Measurements from ENCODE around the gene CSNK1A1. TPM values are rescaled to one million over a fixed set of nuclear protein-coding genes. Genes with fewer than 3 reads are reported as not detected.

Gene CSNK1A1
- total and polyA plus RNA-seq, 2 of the 4 experiments (the other 2 are of a cell fraction) = 140 to 419 TPM

DNA sequence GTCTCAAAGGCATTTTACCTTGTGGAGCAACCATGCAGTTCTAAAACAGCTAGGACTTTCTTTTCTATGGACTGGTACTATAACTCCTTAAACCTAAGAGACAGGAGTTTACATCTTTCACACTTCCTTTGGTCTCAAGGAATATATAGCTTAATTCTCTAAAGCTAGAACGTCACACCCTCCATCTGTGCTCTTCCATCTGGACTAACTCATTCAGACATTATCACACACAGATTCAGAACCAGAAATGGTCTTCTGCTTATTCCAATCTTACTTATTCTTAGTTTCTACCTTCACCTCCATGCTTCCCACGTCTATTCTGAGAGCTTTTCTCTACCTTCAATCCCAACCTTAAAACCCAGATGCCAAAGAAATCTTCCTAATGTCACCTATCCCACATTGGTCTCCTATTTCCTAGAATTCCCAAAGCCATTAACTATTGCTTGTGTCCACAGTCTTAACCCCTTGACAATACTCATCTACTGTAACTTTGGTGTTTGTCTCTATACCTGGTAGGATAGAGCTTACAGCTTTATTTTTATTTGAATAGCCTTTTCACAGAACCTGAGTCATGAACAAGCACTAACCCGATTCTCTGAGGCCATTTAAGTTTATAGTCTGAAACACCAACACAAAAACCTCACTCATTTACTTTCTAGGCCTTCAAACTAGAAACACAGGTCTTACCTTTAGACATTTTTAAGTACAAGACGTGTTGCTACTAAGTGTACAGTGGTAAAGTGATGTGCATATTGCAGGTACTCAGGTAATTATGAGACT, 22.8 kb downstream of the CSNK1A1 start:
- Histone ChIP-seq H2AK9ac (replicated peaks; ENCODE audit: low read depth, low read length, poor library complexity) (no peak overlapping the region), H3K9me3 (ENCODE audit: control insufficient read depth, insufficient read depth, low read length) (no peaks in the 10 kb centered on the region), H3K79me1 (ENCODE audit: low read depth in 1 of 2, low read length in 2 of 2) (peaks cover 0 to 22% of the 10 kb centered on the region in 2 experiments; a peak in 2 of 4 replicates), H4K20me1 (ENCODE audit: insufficient read depth, low read length) (peaks cover 99% of the 10 kb centered on the region), H2BK120ac (ENCODE audit: low read depth, low read length) (no peak overlapping the region), H2AK5ac (ENCODE audit: low read depth, low read length) (no peak overlapping the region), H3K27ac (ENCODE audit: insufficient read depth, low read length) (no peak overlapping the region), H3K36me3 (ENCODE audit: control insufficient read depth, insufficient read depth, low read length) (peaks cover 8% of the 10 kb centered on the region), H3K4me2 (ENCODE audit: low read depth, low read length) (peak overlapping the region; percentile 44; the same call in 1 of the 2 replicates), H3K4me1 (ENCODE audit: control insufficient read depth, insufficient read depth, low read length) (peaks cover 8% of the 10 kb centered on the region), H3K56ac (ENCODE audit: extremely low read depth, insufficient read depth, low read length) (no peak overlapping the region), H4K91ac (ENCODE audit: insufficient read depth, low read depth, low read length) (no peak overlapping the region), H2BK15ac (ENCODE audit: low read depth, low read length) (no peak overlapping the region), H3K4ac (ENCODE audit: low read depth, low read length) (no peak overlapping the region), H2BK5ac (ENCODE audit: low read depth, low read length, poor library complexity, severe bottlenecking) (no peak overlapping the region), H3K9ac (ENCODE audit: low read depth, low read length) (no peak overlapping the region), H3K9me1 (ENCODE audit: insufficient read depth, low read length) (peaks cover 8% of the 10 kb centered on the region), H3K23ac (ENCODE audit: low read depth, low read length) (peak overlapping the region; percentile 7; the same call in 1 of the 2 replicates), H4K8ac (ENCODE audit: low read depth in 2 of 2, low read length in 2 of 2) (no peak overlapping the region; a peak in 1 of 4 replicates), H3K4me3 (ENCODE audit: insufficient read depth, low read depth, low read length) (no peak overlapping the region), H4K5ac (ENCODE audit: low read depth, low read length) (no peak overlapping the region), H3K18ac (ENCODE audit: low read depth, low read length) (no peak overlapping the region), H3K14ac (replicated peaks; ENCODE audit: low read depth, low read length) (no peak overlapping the region), H2BK20ac (ENCODE audit: low read depth, low read length) (no peak overlapping the region), H2AFZ (replicated peaks; ENCODE audit: low read length, poor library complexity) (no peak overlapping the region), H3K27me3 (ENCODE audit: control insufficient read depth, insufficient read depth, low read length) (no peaks in the 10 kb centered on the region)
- intact Hi-C loops (cut with micrococcal nuclease) (loop anchor here (2.0 kb wide), 1 partner anchor 14 kb away; no protein-coding TSS in a partner anchor), in situ Hi-C loops (cut with MboI; ENCODE audit: low sequenced_read_pairs) (no loop called here), dilution Hi-C loops (cut with HindIII; ENCODE audit: low sequenced_read_pairs, unreplicated experiment) (no loop called here)
- POLR2A ChIA-PET (ENCODE audit: unreplicated experiment) = interaction anchor here (1.4 kb wide), 1 partner anchor 17 kb away, joined by 3 read pairs; no protein-coding TSS in a partner anchor
- ATAC-seq (ENCODE audit: low read depth) (no peak), DNase-seq (no peak)
- WGBS, 2 experiments (ENCODE audit: extremely low coverage in 2 of 2, insufficient read length in 1 of 2) = 80% methylated on average over 1 of the region's 4 CpGs; no CpG with 5 or more reads in 1 of the 2 experiments
- BruUV-seq (replicated peaks) = no TSS peak
- CTCF ChIA-PET = interaction anchor here (1.0 to 1.2 kb wide), 3 partner anchors 9 to 161 kb away, joined by 3 to 4 read pairs (median 3); no protein-coding TSS in a partner anchor
- TF ChIP-seq MAFK (IDR thresholded peaks at IDR 0.05; ENCODE audit: low read depth, low read length) (no peak), NFE2L2 (IDR thresholded peaks at IDR 0.05; ENCODE audit: low read depth, low read length) (no peak), RAD21 (IDR thresholded peaks at IDR 0.05; ENCODE audit: low read length) (no peak), USF2 (IDR thresholded peaks at IDR 0.05; ENCODE audit: low read depth, low read length) (no peak), RFX5 (IDR thresholded peaks at IDR 0.05; ENCODE audit: low read depth, low read length) (no peak), SMC3 (IDR thresholded peaks at IDR 0.05; ENCODE audit: low read depth, low read length) (no peak), POLR2A (IDR thresholded peaks at IDR 0.05; ENCODE audit: low read depth, low read length) (no peak), CEBPB (IDR thresholded peaks at IDR 0.05; ENCODE audit: low read depth, low read length) (no peak), ELK1 (IDR thresholded peaks at IDR 0.05; ENCODE audit: borderline replicate concordance, low read depth, low read length) (no peak), MXI1 (IDR thresholded peaks at IDR 0.05; ENCODE audit: borderline replicate concordance, low read depth, low read length) (no peak), CHD1 (IDR thresholded peaks at IDR 0.05; ENCODE audit: low read depth, low read length) (no peak), MAZ (IDR thresholded peaks at IDR 0.05; ENCODE audit: borderline replicate concordance, low read depth, low read length) (no peak), FOS (IDR thresholded peaks at IDR 0.05; ENCODE audit: low read depth, low read length) (no peak)
- TF ChIP-seq, protein P1, sequence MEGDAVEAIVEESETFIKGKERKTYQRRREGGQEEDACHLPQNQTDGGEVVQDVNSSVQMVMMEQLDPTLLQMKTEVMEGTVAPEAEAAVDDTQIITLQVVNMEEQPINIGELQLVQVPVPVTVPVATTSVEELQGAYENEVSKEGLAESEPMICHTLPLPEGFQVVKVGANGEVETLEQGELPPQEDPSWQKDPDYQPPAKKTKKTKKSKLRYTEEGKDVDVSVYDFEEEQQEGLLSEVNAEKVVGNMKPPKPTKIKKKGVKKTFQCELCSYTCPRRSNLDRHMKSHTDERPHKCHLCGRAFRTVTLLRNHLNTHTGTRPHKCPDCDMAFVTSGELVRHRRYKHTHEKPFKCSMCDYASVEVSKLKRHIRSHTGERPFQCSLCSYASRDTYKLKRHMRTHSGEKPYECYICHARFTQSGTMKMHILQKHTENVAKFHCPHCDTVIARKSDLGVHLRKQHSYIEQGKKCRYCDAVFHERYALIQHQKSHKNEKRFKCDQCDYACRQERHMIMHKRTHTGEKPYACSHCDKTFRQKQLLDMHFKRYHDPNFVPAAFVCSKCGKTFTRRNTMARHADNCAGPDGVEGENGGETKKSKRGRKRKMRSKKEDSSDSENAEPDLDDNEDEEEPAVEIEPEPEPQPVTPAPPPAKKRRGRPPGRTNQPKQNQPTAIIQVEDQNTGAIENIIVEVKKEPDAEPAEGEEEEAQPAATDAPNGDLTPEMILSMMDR (conservative IDR thresholded peaks at IDR 0.05; ENCODE audit: low read depth, low read length) = no peak
